Lower leg skin (tissue), 4 donors: Measurements from ENCODE around the gene ZNF222. TPM values are rescaled to one million over a fixed set of nuclear protein-coding genes. Genes with fewer than 3 reads are reported as not detected.
A peak's percentile ranks its signal among the peaks of the same experiment; 100 is the strongest.

ENCODE experiments used
- DNase-seq, 2 donors: peaks; one replicate each; pipeline ENCODE4 v3.0.0-alpha.2; 2019; ENCODE audit warnings: low spot score in 2 of 2
- H3K4me3 ChIP-seq: fragments of 200-600 bp; sonication (generic); 2 replicates; pipeline ENCODE4 v1.5.1; 2017; ENCODE audit warnings: mild to moderate bottlenecking, low read depth; ENCODE audit not compliant: poor library complexity, severe bottlenecking
- CTCF ChIP-seq, 3 donors: fragments of 450-650 bp; IDR thresholded peaks; one replicate each; pipeline ENCODE4 v1.5.1; 2016; ENCODE audit warnings: antibody characterized with exemption in 3 of 3, mild to moderate bottlenecking in 3 of 3, moderate library complexity in 2 of 3
- POLR2A ChIP-seq, 2 donors: fragments of 450-650 bp; IDR thresholded peaks; one replicate each; pipeline ENCODE4 v1.6.1; 2016 to 2017; ENCODE audit warnings: antibody characterized with exemption in 2 of 2, mild to moderate bottlenecking in 1 of 2, moderate library complexity in 1 of 2
- WGBS, 2 donors: methylation state at CpG; one replicate each; pipeline ENCODE4 v1.1.5; 2018; 5-methylcytosine and 5-hydroxymethylcytosine counted together
- intact Hi-C: fragments of 100-400 bp; cut with DNase I; formaldehyde crosslinking; loops from one replicate; pipeline ENCODE4 v1.15.0; 2023; ENCODE audit warnings: low total_unique reads
- total RNA-seq, 4 donors: library from RNA; depleted of rRNA; stranded (reverse); fragments of >200 nt; gene quantifications; one replicate each; pipeline ENCODE4 v1.1.0, GENCODE V29; 2016

Gene ZNF222
- total RNA-seq, 4 donors from 2014 or later, result 1.1 to 6.1 (median 2.6) TPM

- TF ChIP-seq POLR2A (IDR thresholded peaks at IDR 0.05) (no peak), CTCF (IDR thresholded peaks at IDR 0.05) (no peak)
- 61 to 93% methylated on average over 10 of the region's 10 CpGs for WGBS, 2 donors
- intact Hi-C loops, result no loop called here
- H3K4me3 ChIP-seq, result no peak overlapping the region
- no peak for DNase-seq
These were observed 27.4 kb upstream of the ZNF222 start for GRCh38 chr19:43997631-43998290.

GRCh38 chr19:44002212-44002565, 23.0 kb upstream of the ZNF222 start:
- no peak for DNase-seq
- intact Hi-C loops, result no loop called here
- 6 to 12% methylated on average over 8 of the region's 8 CpGs for WGBS, 2 donors
- TF ChIP-seq CTCF (IDR thresholded peaks at IDR 0.05) (no peak), POLR2A (IDR thresholded peaks at IDR 0.05) (no peak)
- H3K4me3 ChIP-seq, result peak overlapping the region; percentile 64

- 0 to 1% methylated on average over 46 to 48 of the region's 48 CpGs for WGBS, 2 donors
- intact Hi-C loops, result no loop called here
- TF ChIP-seq POLR2A (IDR thresholded peaks at IDR 0.05) (no peak), CTCF (IDR thresholded peaks at IDR 0.05) (no peak)
- peak; percentile 94 to 98 for DNase-seq
- peak within 1 kb of the TSS; percentile 64 for H3K4me3 ChIP-seq
These were observed 22.4 kb upstream of the ZNF222 start, which contains the start of gene ZNF230 for GRCh38 chr19:44002566-44003460. ZNF230 (plus strand) TSS chr19:44002957; CDS start chr19:44007079, 4,122 bp downstream.

GRCh38 chr19:44003461-44004009, 21.6 kb upstream of the ZNF222 start:
- WGBS, 2 donors, result 2% methylated on average over 15 of the region's 15 CpGs
- peak in 1 of 2 donors; percentile 82 for DNase-seq
- TF ChIP-seq CTCF (IDR thresholded peaks at IDR 0.05) (no peak), POLR2A (IDR thresholded peaks at IDR 0.05) (no peak)
- intact Hi-C loops, result no loop called here
- peak overlapping the region; percentile 64 for H3K4me3 ChIP-seq

- intact Hi-C loops, result no loop called here
- 92 to 94% methylated on average over 1 of the region's 1 CpG for WGBS, 2 donors
- no peak for DNase-seq
These were observed 19.2 kb upstream of the ZNF222 start for GRCh38 chr19:44005973-44006372.

More at GRCh38 chr19:44005973-44006372, 19.2 kb upstream of the ZNF222 start:
- H3K4me3 ChIP-seq, result no peak overlapping the region
- no peak for TF ChIP-seq CTCF (IDR thresholded peaks at IDR 0.05)
- no peak for TF ChIP-seq POLR2A (IDR thresholded peaks at IDR 0.05)
